ENCODE results near the gene TLE3. TPM values are rescaled to one million over a fixed set of nuclear protein-coding genes. Genes with fewer than 3 reads are reported as not detected.
A peak's percentile ranks its signal among the peaks of the same experiment; 100 is the strongest.

Gene TLE3
- polyA plus RNA-seq, 1 experiment = 3.7 TPM

GRCh38 chr15:70063261-70063925 is 34.3 kb downstream of the TLE3 start:
- no peak for TF ChIP-seq CTCF (IDR thresholded peaks at IDR 0.05; ENCODE audit: insufficient read depth, low read depth, low read length)
- H3K27me3 ChIP-seq (ENCODE audit: control insufficient read depth, insufficient read depth, low read length) = no peaks in the 10 kb centered on the region
- H3K4me3 ChIP-seq (ENCODE audit: low read depth, low read length) = no peak overlapping the region
- peaks cover 10% of the 10 kb centered on the region for H3K36me3 ChIP-seq (ENCODE audit: control insufficient read depth, insufficient read depth, low read length)
- ChIA-PET POLR2A (interaction anchor here (0.8 kb wide), 1 partner anchor 36 kb away, joined by 3 read pairs; no protein-coding TSS in a partner anchor), CTCF (interaction anchor here (0.7 to 1.1 kb wide), 2 partner anchors 9 to 35 kb away, joined by 3 to 5 read pairs; partner anchors contain the start of gene TLE3)
- no peak for DNase-seq (ENCODE audit: low read depth)

- peak; percentile 85 for DNase-seq (ENCODE audit: low read depth)
- H3K4me3 ChIP-seq (ENCODE audit: low read depth, low read length) = no peak overlapping the region
- H3K27me3 ChIP-seq (ENCODE audit: control insufficient read depth, insufficient read depth, low read length) = no peaks in the 10 kb centered on the region
- no peak for TF ChIP-seq CTCF (IDR thresholded peaks at IDR 0.05; ENCODE audit: insufficient read depth, low read depth, low read length)
- ChIA-PET CTCF (interaction anchor here (0.8 to 1.0 kb wide), 3 partner anchors 22 to 584 kb away, joined by 3 read pairs; no protein-coding TSS in a partner anchor), POLR2A (interaction anchor here (0.7 kb wide), 1 partner anchor 725 kb away, joined by 3 read pairs; no protein-coding TSS in a partner anchor)
- H3K36me3 ChIP-seq (ENCODE audit: control insufficient read depth, insufficient read depth, low read length) = peaks cover 11% of the 10 kb centered on the region
Measured at GRCh38 chr15:70062321-70062956, 35.3 kb downstream of the TLE3 start.

GRCh38 chr15:70061696-70062270 is 35.9 kb downstream of the TLE3 start:
- Histone ChIP-seq H3K27me3 (ENCODE audit: control insufficient read depth, insufficient read depth, low read length) (no peaks in the 10 kb centered on the region), H3K36me3 (ENCODE audit: control insufficient read depth, insufficient read depth, low read length) (peaks cover 11% of the 10 kb centered on the region), H3K4me3 (ENCODE audit: low read depth, low read length) (no peak overlapping the region)
- no peak for DNase-seq (ENCODE audit: low read depth)
- ChIA-PET POLR2A (interaction anchor here (0.7 kb wide), 1 partner anchor 726 kb away, joined by 3 read pairs; no protein-coding TSS in a partner anchor), CTCF (interaction anchor here (0.8 to 1.0 kb wide), 3 partner anchors 21 to 583 kb away, joined by 3 read pairs; no protein-coding TSS in a partner anchor)
- no peak for TF ChIP-seq CTCF (IDR thresholded peaks at IDR 0.05; ENCODE audit: insufficient read depth, low read depth, low read length)

GRCh38 chr15:70060993-70061305 is 36.8 kb downstream of the TLE3 start:
- no peak for TF ChIP-seq CTCF (IDR thresholded peaks at IDR 0.05; ENCODE audit: insufficient read depth, low read depth, low read length)
- peaks cover 11% of the 10 kb centered on the region for H3K36me3 ChIP-seq (ENCODE audit: control insufficient read depth, insufficient read depth, low read length)

More at GRCh38 chr15:70060993-70061305, 36.8 kb downstream of the TLE3 start:
- ChIA-PET POLR2A (no interaction called here), CTCF (no interaction called here)
- H3K27me3 ChIP-seq (ENCODE audit: control insufficient read depth, insufficient read depth, low read length) = no peaks in the 10 kb centered on the region
- no peak overlapping the region for H3K4me3 ChIP-seq (ENCODE audit: low read depth, low read length)
- no peak for DNase-seq (ENCODE audit: low read depth)

Measured in BJ (cell line).